Measurements from ENCODE around the gene ZNF20. TPM values are rescaled to one million over a fixed set of nuclear protein-coding genes. Genes with fewer than 3 reads are reported as not detected.
"Not testable (repeated sequence)": the region's sequence is repeated elsewhere in the genome, so short reads cannot be mapped to it uniquely, and the experiment has no call there.

ZNF20 gene

GRCh38 chr19:12083336-12083735, 56.8 kb downstream of the ZNF20 start:
- not testable (repeated sequence) for DNase-seq; H3K36me3 ChIP-seq (ENCODE audit: control insufficient read depth, insufficient read depth, low read length); H3K79me1 ChIP-seq (ENCODE audit: low read length); H2BK5ac ChIP-seq (ENCODE audit: low read length); H3K79me2 ChIP-seq (ENCODE audit: control insufficient read depth, insufficient read depth, low read length); H3K23ac ChIP-seq (ENCODE audit: low read length); H2AK5ac ChIP-seq (ENCODE audit: low read length); H2BK15ac ChIP-seq (replicated peaks; ENCODE audit: low read depth); H3K56ac ChIP-seq (ENCODE audit: low read length); H3K27ac ChIP-seq (ENCODE audit: low read depth, low read length); H3K4me1 ChIP-seq (ENCODE audit: control insufficient read depth, low read depth, low read length); H3K9ac ChIP-seq (ENCODE audit: low read length); H3K4ac ChIP-seq (ENCODE audit: low read depth, low read length); H3K4me3 ChIP-seq (ENCODE audit: low read length); H2BK120ac ChIP-seq (ENCODE audit: low read depth, low read length); H4K5ac ChIP-seq (ENCODE audit: low read length); H3K4me2 ChIP-seq (ENCODE audit: low read length); H3K18ac ChIP-seq (ENCODE audit: low read length); H3K27me3 ChIP-seq (ENCODE audit: insufficient read depth, low read length, poor library complexity); H4K8ac ChIP-seq (ENCODE audit: low read depth, low read length)
- WGBS (ENCODE audit: extremely low coverage, insufficient coverage, low lambda C conversion rate): no CpG with 5 or more reads among the region's 6 CpGs

Small RNA genes lying within 50 kb of the gene (small RNA-seq; reads per million reads assigned to genes)
- not detected for gene RF00019 (ENCODE audit: insufficient read depth)
- gene RNA5SP467 (ENCODE audit: insufficient read depth): not detected

All from mesendoderm (in vitro differentiated cells).